Gastroesophageal sphincter (tissue), 3 donors: ENCODE results near the gene TP53AIP1.

Experiments
- CTCF ChIP-seq, 4 experiments: fragments of 200-600 bp in 2 of 4; fragments of 450-650 bp in 2 of 4; sonication (generic) in 1 of 4; IDR thresholded peaks; one replicate each; pipeline ENCODE4 v1.5.1; 2017 to 2019; ENCODE audit warnings: antibody characterized with exemption in 4 of 4, mild to moderate bottlenecking in 2 of 4, moderate library complexity in 2 of 4
- EP300 ChIP-seq: sonication (generic); formaldehyde crosslinking; IDR thresholded peaks from one replicate; pipeline ENCODE4 v1.6.1; 2017; ENCODE audit warnings: antibody characterized with exemption, mild to moderate bottlenecking

DNA sequence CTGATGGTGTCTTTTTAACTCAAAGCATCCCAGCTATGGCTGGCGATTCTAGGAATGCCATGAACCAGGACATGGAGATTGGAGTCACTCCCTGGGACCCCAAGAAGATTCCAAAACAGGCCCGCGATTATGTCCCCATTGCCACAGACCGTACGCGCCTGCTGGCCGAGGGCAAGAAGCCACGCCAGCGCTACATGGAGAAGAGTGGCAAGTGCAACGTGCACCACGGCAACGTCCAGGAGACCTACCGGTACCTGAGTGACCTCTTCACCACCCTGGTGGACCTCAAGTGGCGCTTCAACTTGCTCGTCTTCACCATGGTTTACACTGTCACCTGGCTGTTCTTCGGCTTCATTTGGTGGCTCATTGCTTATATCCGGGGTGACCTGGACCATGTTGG, 31.4 kb downstream of the TP53AIP1 start:
- TF ChIP-seq EP300 (no peak), CTCF (IDR thresholded peaks at IDR 0.05) (no peak)
